Measurements from ENCODE around the gene MARVELD1. TPM values are rescaled to one million over a fixed set of nuclear protein-coding genes. Genes with fewer than 3 reads are reported as not detected.

Gene MARVELD1
- total and polyA plus RNA-seq, 2 experiments from 2014 or later, result 29.5 to 53.1 TPM

- no peak for TF ChIP-seq CTCF (IDR thresholded peaks at IDR 0.05; ENCODE audit: poor library complexity)
- no peak for TF ChIP-seq EZH2 (IDR thresholded peaks at IDR 0.05; ENCODE audit: borderline replicate concordance)
- Histone ChIP-seq H3K27ac (no peak overlapping the region), H3K4me3 (no peak overlapping the region), H3K4me1 (ENCODE audit: insufficient read depth) (no peaks in the 10 kb centered on the region), H3K79me2 (no peaks in the 10 kb centered on the region), H3K36me3 (replicated peaks; ENCODE audit: insufficient read depth, low read depth) (no peaks in the 10 kb centered on the region), H4K20me1 (ENCODE audit: insufficient read depth, poor library complexity, severe bottlenecking) (no peaks in the 10 kb centered on the region), H3K9me2 (replicated peaks; ENCODE audit: insufficient read depth) (no peaks in the 10 kb centered on the region), H2AFZ (no peak overlapping the region), H3K27me3 (no peaks in the 10 kb centered on the region), H3K4me2 (no peak overlapping the region), H3K9me3 (ENCODE audit: low read depth) (no peaks in the 10 kb centered on the region)
- 87% methylated on average over 3 of the region's 3 CpGs for WGBS (ENCODE audit: low lambda C conversion rate, missing lambda C conversion rate)
- DNase-seq (ENCODE audit: low spot score), result no peak
Observed at GRCh38 chr10:97705006-97705670, 8.4 kb upstream of the MARVELD1 start.

GRCh38 chr10:97707134-97707861 is 6.2 kb upstream of the MARVELD1 start:
- no peak overlapping the region for H3K27ac ChIP-seq
- no peak overlapping the region for H3K4me2 ChIP-seq
- H3K9me2 ChIP-seq (replicated peaks; ENCODE audit: insufficient read depth), result no peaks in the 10 kb centered on the region
- H3K9me3 ChIP-seq (ENCODE audit: low read depth), result no peaks in the 10 kb centered on the region
- H2AFZ ChIP-seq, result no peak overlapping the region
- H3K27me3 ChIP-seq, result no peaks in the 10 kb centered on the region
- 84% methylated on average over 11 of the region's 11 CpGs for WGBS (ENCODE audit: low lambda C conversion rate, missing lambda C conversion rate)
- H3K4me1 ChIP-seq (ENCODE audit: insufficient read depth), result no peaks in the 10 kb centered on the region
- no peak for DNase-seq (ENCODE audit: low spot score)
- no peaks in the 10 kb centered on the region for H3K79me2 ChIP-seq
- TF ChIP-seq CTCF (IDR thresholded peaks at IDR 0.05; ENCODE audit: poor library complexity), result no peak
- TF ChIP-seq EZH2phosphoT487 (IDR thresholded peaks at IDR 0.05; ENCODE audit: low read depth, severe bottlenecking, unreplicated experiment), result no peak
- H4K20me1 ChIP-seq (ENCODE audit: insufficient read depth, poor library complexity, severe bottlenecking), result no peaks in the 10 kb centered on the region
- H3K36me3 ChIP-seq (replicated peaks; ENCODE audit: insufficient read depth, low read depth), result no peaks in the 10 kb centered on the region
- H3K4me3 ChIP-seq, result no peak overlapping the region

- no peak overlapping the region for H3K4me3 ChIP-seq
- no peak overlapping the region for H3K27ac ChIP-seq
- no peaks in the 10 kb centered on the region for H4K20me1 ChIP-seq (ENCODE audit: insufficient read depth, poor library complexity, severe bottlenecking)
- H3K79me2 ChIP-seq, result no peaks in the 10 kb centered on the region
- H3K4me1 ChIP-seq (ENCODE audit: insufficient read depth), result peaks cover 5% of the 10 kb centered on the region
- H3K4me2 ChIP-seq, result no peak overlapping the region
- 97% methylated on average over 2 of the region's 2 CpGs for WGBS (ENCODE audit: low lambda C conversion rate, missing lambda C conversion rate)
- no peaks in the 10 kb centered on the region for H3K9me2 ChIP-seq (replicated peaks; ENCODE audit: insufficient read depth)
- H3K36me3 ChIP-seq (replicated peaks; ENCODE audit: insufficient read depth, low read depth), result no peaks in the 10 kb centered on the region
- H3K27me3 ChIP-seq, result no peaks in the 10 kb centered on the region
- TF ChIP-seq EZH2phosphoT487 (IDR thresholded peaks at IDR 0.05; ENCODE audit: low read depth, severe bottlenecking, unreplicated experiment) (no peak), EZH2 (IDR thresholded peaks at IDR 0.05; ENCODE audit: borderline replicate concordance) (no peak), CTCF (IDR thresholded peaks at IDR 0.05; ENCODE audit: poor library complexity) (no peak)
- H2AFZ ChIP-seq, result no peak overlapping the region
- no peak for DNase-seq (ENCODE audit: low spot score)
- H3K9me3 ChIP-seq (ENCODE audit: low read depth), result no peaks in the 10 kb centered on the region
Observed at GRCh38 chr10:97708167-97708566, 5.4 kb upstream of the MARVELD1 start.

Measured in hepatocyte (in vitro differentiated cells).